ENCODE measurements around the gene LAP3. TPM values are rescaled to one million over a fixed set of nuclear protein-coding genes. Genes with fewer than 3 reads are reported as not detected.

LAP3 gene
- total and polyA plus RNA-seq, 4 donors: 57.5 to 178 (median 110) TPM

- H3K36me3 ChIP-seq (ENCODE audit: control insufficient read depth in 4 of 4, insufficient read depth in 3 of 4, low read depth in 1 of 4, low read length in 3 of 4): peaks cover 8 to 39% (median 28%) of the 10 kb centered on the region in 4 donors
- H3K4me1 ChIP-seq (ENCODE audit: control insufficient read depth in 4 of 4, insufficient read depth in 4 of 4, low read length in 3 of 4): peaks cover 2 to 26% (median 21%) of the 10 kb centered on the region in 4 donors
- no peak for DNase-seq (ENCODE audit: low spot score)
- TF ChIP-seq NR2F2 (IDR thresholded peaks at IDR 0.05) (no peak), GABPA (IDR thresholded peaks at IDR 0.05 in 1 of 2, conservative IDR thresholded peaks at IDR 0.05 in 1 of 2) (no peak), YY1 (IDR thresholded peaks at IDR 0.05) (no peak)
- no peak overlapping the region for H3K4me3 ChIP-seq (ENCODE audit: low read depth in 1 of 3, low read length in 3 of 3)
- H3K9me3 ChIP-seq (ENCODE audit: control insufficient read depth in 4 of 4, low read length in 3 of 4): no peaks in the 10 kb centered on the region
- no peak overlapping the region for H3K9ac ChIP-seq (ENCODE audit: low read depth in 1 of 2, low read length in 2 of 2)
- H3K27ac ChIP-seq (ENCODE audit: low read depth in 1 of 2, low read length in 2 of 2): no peak overlapping the region
- WGBS: 74% methylated on average over 1 of the region's 1 CpG
- no peaks in the 10 kb centered on the region for H3K27me3 ChIP-seq (ENCODE audit: control insufficient read depth in 4 of 4, insufficient read depth in 4 of 4, low read length in 3 of 4)
Measured at GRCh38 chr4:17618926-17619325, 41.9 kb downstream of the LAP3 start.

GRCh38 chr4:17619416-17620105, 42.6 kb downstream of the LAP3 start:
- WGBS: 68% methylated on average over 7 of the region's 7 CpGs
- Histone ChIP-seq H3K9me3 (ENCODE audit: control insufficient read depth in 4 of 4, low read length in 3 of 4) (no peaks in the 10 kb centered on the region), H3K27ac (ENCODE audit: low read depth in 1 of 2, low read length in 2 of 2) (no peak overlapping the region), H3K4me1 (ENCODE audit: control insufficient read depth in 4 of 4, insufficient read depth in 4 of 4, low read length in 3 of 4) (peaks cover 2 to 26% (median 21%) of the 10 kb centered on the region in 4 donors), H3K4me3 (ENCODE audit: low read depth in 1 of 3, low read length in 3 of 3) (no peak overlapping the region), H3K27me3 (ENCODE audit: control insufficient read depth in 4 of 4, insufficient read depth in 4 of 4, low read length in 3 of 4) (no peaks in the 10 kb centered on the region), H3K9ac (ENCODE audit: low read depth in 1 of 2, low read length in 2 of 2) (no peak overlapping the region), H3K36me3 (ENCODE audit: control insufficient read depth in 4 of 4, insufficient read depth in 3 of 4, low read depth in 1 of 4, low read length in 3 of 4) (peaks cover 8 to 45% (median 35%) of the 10 kb centered on the region in 4 donors)
- no peak for DNase-seq (ENCODE audit: low spot score)
- no peak for TF ChIP-seq CTCF (IDR thresholded peaks at IDR 0.05; ENCODE audit: low read depth, low read length, missing input control)
- no peak for TF ChIP-seq TAF1 (conservative IDR thresholded peaks at IDR 0.05)
- TF ChIP-seq ZBTB33 (IDR thresholded peaks at IDR 0.05): no peak
- no peak for TF ChIP-seq YY1 (IDR thresholded peaks at IDR 0.05)
- no peak for TF ChIP-seq HNF4A (conservative IDR thresholded peaks at IDR 0.05)
- no peak for TF ChIP-seq RXRA (IDR thresholded peaks at IDR 0.05)
- TF ChIP-seq REST (IDR thresholded peaks at IDR 0.05): no peak
- TF ChIP-seq HNF4G (IDR thresholded peaks at IDR 0.05): no peak
- TF ChIP-seq NR2F2 (IDR thresholded peaks at IDR 0.05): no peak
- TF ChIP-seq ATF3 (IDR thresholded peaks at IDR 0.05): no peak
- no peak for TF ChIP-seq SP1 (IDR thresholded peaks at IDR 0.05)
- TF ChIP-seq MAX (IDR thresholded peaks at IDR 0.05): no peak
- no peak for TF ChIP-seq FOXA1 (IDR thresholded peaks at IDR 0.05)
- TF ChIP-seq GABPA (IDR thresholded peaks at IDR 0.05 in 1 of 2, conservative IDR thresholded peaks at IDR 0.05 in 1 of 2): no peak
- TF ChIP-seq RAD21 (IDR thresholded peaks at IDR 0.05): no peak
